IMR-90 (cell line): ENCODE measurements around the gene SAMSN1.

Source experiments
- BHLHE40 ChIP-seq: fragments of 150-350 bp; IDR thresholded peaks from 2 replicates; pipeline ENCODE4 v1.6.1; 2016; ENCODE audit warnings: mild to moderate bottlenecking, low read depth, low read length
- CEBPB ChIP-seq: IDR thresholded peaks from 2 replicates; pipeline ENCODE4 v1.6.1; 2012; ENCODE audit warnings: low read depth, low read length, improper control_type of control experiment
- CTCF ChIP-seq: conservative IDR thresholded peaks from 2 replicates; pipeline ENCODE4 v1.5.1; 2012; ENCODE audit warnings: mild to moderate bottlenecking, low read depth, low read length, improper control_type of control experiment
- FOS ChIP-seq: fragments of 150-350 bp; IDR thresholded peaks from 2 replicates; pipeline ENCODE4 v1.6.1; 2016; ENCODE audit warnings: low read depth, low read length
- MXI1 ChIP-seq: IDR thresholded peaks from 2 replicates; pipeline ENCODE4 v1.6.1; 2012; ENCODE audit warnings: low read depth, mild to moderate bottlenecking, low read length, moderate library complexity, borderline replicate concordance
- NFE2L2 ChIP-seq: fragments of 150-350 bp; IDR thresholded peaks from 2 replicates; pipeline ENCODE4 v1.6.1; 2016; ENCODE audit warnings: low read depth, mild to moderate bottlenecking, low read length
- POLR2A ChIP-seq: IDR thresholded peaks from 2 replicates; pipeline ENCODE4 v1.6.1; 2012; ENCODE audit warnings: mild to moderate bottlenecking, low read depth, low read length
- RCOR1 ChIP-seq: IDR thresholded peaks from 2 replicates; pipeline ENCODE4 v1.6.1; 2012; ENCODE audit warnings: mild to moderate bottlenecking, low read length, improper control_type of control experiment; ENCODE audit not compliant: insufficient replicate concordance
- USF2 ChIP-seq: fragments of 150-350 bp; IDR thresholded peaks from 2 replicates; pipeline ENCODE4 v1.6.1; 2017; ENCODE audit warnings: mild to moderate bottlenecking, antibody characterized with exemption, low read length, low read depth

- TF ChIP-seq CTCF (no peak), CEBPB (no peak), RCOR1 (no peak), POLR2A (no peak), BHLHE40 (no peak), FOS (no peak), USF2 (no peak), MXI1 (no peak), NFE2L2 (no peak)
These were observed 13.0 kb upstream of the SAMSN1 start for GRCh38 chr21:14559102-14559501.
